ENCODE measurements around the gene MED27. TPM values are rescaled to one million over a fixed set of nuclear protein-coding genes. Genes with fewer than 3 reads are reported as not detected.

MED27 gene
- total RNA-seq, 2 experiments from 2014 or later = 33.0 to 35.0 TPM

DNA sequence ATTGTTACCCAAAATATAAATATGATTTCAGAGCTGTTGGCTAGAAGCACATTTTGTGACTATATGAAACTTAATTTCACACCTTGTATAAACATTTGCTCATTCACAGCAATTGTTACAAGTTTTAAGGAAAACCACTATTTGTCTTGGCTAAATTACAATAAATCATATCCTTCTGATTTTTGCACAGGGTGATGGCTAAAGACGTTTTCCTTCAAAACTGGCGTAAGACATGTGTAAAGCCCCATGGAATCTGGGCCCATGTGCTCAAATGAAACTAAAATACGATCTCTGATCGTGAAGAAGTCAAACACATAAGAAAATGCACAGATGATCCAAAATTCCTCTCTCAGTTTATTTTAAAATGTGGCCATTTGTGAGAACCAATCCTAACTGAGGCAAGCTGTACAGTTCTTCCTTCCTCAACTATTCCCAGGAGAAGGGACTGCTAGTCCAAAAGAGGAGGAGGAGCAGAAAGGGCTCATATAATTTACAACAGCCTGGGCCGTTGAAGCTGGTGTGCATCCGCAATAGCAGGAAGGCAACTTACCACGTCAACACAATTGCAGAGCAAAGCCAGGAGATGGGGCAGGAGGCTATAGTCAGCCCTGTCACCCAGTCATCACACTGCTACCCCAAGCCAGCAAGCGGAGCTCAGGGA, 98.4 kb downstream of the MED27 start:
- ChIA-PET POLR2A (no interaction called here), CTCF (no interaction called here)

DNA sequence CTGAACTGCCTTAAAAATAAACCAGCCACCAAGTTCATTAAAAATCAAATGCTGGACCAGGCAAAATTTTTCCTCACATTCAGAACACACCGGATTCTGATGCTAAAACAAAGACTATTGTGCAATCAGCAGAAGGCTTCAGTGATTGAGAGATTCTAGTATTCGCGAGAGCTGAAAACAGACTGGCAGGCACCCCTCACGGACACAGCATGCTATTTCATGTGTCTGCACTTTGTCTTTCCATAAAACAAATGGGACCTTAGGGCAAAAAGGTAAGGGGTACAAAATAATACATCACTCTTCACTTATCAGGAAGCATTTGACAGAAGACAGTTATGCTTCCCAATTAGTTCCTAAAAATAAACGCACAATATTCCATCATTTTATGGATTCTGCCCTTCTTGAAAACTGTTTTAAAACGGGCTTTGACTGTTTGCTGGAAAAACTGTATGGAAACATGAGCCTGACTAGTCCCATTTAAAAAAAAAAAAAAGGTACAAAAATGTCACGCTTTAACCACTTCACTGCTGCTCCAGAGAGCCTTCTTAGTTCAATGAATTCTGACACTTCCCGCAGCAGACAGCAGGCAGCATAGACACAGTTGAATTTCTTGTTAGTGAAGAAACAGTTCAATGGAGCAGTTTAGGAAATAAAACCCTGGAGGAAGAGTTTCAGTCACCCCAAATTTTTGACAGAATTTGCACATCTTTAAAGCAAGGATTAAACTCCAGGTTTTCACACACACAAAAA, 99.2 kb downstream of the MED27 start:
- ChIA-PET CTCF (interaction anchor here (0.7 kb wide), 1 partner anchor 277 kb away, joined by 3 read pairs; no protein-coding TSS in a partner anchor), POLR2A (no interaction called here)

DNA sequence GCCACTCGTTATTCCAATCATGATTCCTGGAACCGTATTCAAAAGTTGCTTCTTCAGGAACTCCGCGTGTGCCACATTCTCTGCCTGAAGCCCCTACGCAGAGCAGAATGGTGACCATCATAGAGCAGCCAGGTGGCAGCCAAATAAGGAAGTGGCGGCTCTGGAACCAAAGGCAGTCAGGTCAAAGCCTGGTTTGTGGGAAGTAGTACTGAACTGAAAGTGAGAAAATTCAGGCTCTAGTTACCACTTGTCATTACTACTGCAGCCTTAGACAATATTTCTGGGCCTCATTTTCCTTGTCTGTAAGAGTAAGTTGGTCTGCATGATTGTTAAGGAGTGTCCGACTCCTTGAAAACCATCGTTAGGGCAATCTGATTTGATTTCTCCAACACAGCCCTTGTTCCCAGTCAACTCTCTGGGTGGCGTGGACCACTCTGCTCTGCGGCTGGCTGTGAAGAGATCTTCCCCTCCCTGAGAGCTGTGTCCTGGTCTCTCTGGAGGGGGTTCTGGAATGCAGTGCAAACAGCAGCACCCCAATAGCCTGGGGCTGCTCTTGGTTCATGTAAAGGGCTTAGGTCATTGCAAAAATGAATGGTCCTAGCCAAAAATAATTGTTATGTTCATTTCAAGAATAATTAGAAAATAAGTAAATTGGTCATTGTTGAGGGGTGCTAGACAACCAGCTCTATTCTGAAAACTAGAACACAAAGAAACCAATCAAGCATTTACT, 102.4 kb downstream of the MED27 start:
- ChIA-PET CTCF (no interaction called here), POLR2A (no interaction called here)

DNA sequence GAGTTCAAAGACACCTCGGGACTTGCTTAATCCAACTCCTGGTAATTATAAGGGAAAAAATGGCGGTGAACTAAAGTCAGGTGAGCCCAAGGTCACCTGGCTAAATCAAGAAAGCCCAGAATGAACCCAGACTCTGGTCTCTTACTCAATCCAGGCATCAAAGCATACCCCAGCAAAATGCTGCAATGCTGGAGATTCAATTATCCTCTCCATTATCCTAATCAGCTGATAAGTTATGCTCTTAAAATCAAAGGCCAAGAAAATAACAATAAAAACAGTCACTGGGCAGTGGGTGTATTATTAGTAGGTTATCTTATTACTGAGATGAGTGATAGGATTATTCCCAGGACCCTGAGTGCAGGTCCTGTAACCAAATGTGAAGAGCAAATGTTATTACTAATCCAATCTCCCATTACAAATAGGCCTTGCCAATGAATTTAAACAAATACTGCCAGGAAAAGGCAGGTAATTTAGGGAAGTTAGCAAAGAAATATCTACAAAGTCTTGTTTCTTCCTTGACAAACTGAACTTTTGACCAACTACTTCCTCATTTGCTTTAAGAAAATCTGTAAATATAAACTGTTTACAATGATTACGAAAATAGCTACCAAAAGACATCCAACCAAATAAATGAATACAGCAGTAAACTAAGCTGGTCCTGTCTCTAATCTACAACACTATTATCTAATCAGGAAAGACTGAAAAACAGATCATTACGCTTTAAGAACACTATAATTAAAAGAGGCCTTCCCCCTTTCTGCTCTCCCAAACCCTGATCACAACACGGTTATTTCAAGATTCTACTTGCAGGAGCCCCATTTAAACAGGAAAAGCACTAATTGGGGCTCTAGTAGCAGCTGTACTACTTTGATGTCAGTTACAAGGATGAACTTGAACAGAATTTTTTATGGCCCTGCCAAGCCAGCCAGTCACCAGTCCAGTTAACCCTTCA, 103.2 kb downstream of the MED27 start:
- ChIA-PET CTCF (no interaction called here), POLR2A (no interaction called here)

DNA sequence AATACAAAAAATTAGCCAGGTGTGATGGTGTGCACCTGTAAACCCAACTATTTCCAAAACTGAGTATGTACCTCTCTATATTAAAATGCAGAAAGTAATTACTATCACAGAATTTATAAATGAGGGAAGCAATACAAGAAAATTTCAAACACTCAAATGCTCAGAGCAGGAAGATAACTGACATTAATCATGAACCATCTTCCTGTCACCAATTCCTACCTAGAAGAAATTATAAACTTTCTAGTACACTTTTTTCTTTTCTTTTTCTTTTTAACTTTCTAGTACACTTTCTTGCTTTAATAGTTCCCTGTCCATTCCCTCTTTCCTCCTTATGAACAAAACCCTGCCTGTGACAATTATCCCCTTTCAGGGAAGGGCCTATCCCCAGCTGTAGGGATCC, 106.8 kb downstream of the MED27 start:
- ChIA-PET POLR2A (no interaction called here), CTCF (no interaction called here)

DNA sequence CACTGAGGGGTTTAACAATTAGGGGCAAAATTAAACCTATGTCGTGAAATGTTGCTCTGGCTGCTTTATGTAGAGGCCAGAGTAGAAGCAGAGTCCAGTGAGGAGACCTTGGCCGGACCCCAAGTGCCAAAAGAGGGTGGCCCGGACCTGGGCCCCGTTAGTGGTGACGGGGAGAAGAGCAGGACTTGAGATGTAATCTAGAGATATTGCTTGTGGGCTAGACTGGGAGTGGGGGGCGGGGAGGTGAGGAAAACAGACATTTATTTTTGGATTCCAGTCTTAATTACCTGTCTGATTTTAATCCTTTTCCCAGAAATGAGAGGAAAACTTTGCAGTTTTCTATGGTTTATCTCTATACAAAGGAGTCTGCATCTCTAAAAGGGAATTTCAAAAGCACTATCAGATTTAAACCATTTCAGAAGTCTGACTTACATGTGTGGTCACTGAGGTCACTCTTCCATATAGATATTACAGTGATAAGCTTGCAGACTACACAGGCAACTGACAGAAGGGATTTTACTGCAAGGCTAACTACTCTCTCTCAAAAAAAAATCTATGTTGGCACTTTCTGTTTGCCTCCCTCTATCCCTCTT, 108.1 kb downstream of the MED27 start:
- CTCF ChIA-PET = no interaction called here
- POLR2A ChIA-PET = no interaction called here

DNA sequence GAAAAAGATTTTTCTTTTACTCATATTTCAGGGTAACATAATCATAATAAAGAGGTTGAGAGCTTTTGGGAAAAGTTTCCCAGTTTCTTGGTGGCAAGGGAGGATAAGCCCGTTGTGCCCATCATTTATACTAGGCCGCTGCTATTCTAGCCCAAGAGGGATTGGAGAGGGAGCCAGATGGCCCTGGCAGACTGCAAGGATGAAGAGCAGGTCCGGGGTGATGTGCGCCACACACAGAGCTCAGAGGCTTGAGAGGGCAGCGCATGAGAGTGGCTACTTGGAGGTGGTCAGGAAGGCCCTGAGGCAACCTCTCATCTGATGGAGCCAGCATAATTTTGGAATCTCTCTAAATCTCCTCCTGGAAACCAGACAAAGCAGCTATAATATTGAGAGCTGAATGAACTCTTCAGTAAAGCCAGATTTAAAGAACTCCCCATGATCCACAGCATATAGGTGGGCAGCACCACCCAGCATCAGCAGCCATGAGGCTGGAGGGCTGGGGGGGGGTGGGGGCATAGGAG, 110.1 kb downstream of the MED27 start:
- CTCF ChIA-PET = no interaction called here
- POLR2A ChIA-PET = no interaction called here

DNA sequence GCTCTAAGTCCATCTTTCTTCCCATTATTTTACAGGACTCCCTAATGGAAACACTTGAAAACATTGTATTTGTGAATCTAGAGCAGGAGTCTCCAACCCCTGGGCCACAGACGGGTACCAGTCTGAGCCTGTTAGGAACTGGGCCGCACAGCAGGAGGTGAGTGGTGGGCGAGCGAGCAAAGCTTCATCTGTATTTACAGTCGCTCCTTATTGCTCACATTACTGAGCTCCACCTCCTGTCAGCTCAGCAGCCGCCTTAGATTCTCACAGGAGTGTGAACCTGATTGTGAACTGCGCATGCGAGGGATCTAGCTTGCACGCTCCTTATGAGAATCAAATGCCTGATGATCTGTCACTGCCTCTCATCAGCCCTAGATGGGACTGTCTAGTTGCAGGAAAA, 111.0 kb downstream of the MED27 start:
- ChIA-PET POLR2A (no interaction called here), CTCF (no interaction called here)

DNA sequence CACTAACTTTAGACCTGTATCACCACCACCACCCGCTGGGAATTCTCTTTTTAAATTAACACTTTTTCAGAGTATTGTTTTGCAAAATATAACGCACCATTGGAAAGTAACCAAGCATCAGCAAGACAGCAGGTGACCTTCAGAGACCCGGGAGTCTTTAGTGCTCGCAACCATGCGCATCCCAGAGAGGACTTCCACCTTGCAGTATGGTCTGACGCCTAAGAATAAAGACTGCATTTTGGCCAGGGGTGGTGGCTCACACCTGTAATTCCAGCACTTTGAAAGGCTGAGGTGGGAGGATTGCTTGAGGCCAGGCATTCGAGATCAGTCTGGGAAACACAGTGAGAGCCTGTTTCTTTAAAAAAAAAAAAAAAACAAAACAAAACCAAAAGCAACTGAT, 113.8 kb downstream of the MED27 start:
- CTCF ChIA-PET = no interaction called here
- POLR2A ChIA-PET = no interaction called here

DNA sequence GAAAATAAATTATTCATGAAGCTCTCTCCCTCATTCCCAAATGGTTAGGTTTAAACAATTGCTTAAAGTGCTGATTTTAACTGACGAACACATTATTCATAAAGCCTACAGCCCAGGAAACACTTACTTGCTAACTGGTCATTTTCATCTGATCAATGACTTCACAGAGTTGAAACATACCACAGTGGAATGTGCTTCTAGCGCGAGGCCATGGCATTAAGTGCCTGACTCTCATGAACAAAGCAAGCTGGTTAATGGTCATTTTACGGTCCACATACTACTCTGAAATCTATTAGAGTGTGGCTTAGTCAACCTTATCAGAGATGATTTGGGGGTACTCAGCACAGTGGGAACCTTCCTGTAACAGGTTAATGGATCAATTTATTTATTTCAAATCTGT, 114.6 kb downstream of the MED27 start:
- ChIA-PET POLR2A (no interaction called here), CTCF (no interaction called here)

DNA sequence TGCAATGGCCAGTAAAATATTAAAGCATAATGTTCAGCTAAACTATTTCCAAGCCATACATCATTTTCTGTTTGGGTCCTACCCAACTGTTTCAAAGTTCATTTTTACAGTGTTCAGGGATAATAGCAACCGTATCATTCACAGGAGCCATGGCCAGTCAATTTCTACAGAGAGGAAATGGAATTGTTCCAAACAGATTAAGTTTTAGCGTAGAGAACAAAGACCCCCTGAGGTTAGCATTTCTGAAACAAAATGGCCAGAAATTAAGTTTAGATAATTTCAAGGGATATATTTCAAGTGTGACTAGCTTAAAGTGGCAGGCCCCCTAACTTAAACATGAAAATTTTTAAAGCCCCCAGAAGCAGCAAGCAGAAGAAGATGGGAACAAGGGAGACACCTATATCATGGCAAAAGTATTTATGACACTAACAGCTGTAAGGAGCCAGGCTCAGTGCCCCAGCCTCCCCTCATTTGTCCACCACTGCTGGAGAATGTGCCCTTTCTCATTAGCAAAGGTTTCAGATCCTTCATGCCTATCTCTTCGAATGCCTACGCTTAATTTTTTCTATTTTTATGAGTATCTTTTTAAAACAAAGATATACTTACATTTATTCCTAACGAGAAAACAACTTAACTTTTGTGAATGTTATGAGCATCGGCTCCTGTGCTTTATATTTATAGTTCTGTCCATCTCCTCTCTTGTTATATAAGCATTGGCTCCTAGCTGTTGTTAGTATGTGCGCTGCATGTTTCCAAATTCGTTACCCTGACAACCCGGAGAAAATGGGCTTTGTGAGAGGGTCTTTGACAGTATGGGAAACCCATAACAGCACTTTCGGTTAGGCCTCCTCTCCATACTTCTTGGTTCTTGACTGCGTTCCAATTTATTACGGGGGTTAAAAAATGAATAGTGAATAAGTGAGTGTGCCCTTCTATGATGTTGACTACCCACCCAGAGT, 116.3 kb downstream of the MED27 start:
- CTCF ChIA-PET = no interaction called here

DNA sequence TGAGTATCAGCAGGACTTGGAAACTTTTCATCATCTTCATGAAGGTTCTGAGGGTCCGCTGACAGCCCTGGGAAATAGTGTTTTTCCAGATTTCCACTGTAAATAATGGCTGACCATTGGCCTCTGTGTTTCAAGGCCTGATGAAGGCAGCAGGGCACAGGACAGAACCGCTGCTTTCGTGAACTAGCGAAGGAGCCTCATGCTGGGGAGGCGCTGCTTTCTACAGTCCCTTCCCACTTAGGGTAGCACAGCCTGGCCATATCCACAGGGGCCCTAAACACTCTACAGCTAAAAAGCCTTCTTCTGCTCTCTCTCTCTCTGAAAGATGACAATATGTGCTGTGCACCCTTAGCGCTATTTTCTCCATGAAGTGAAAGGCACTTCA, 118.2 kb downstream of the MED27 start:
- ChIA-PET POLR2A (no interaction called here), CTCF (no interaction called here)

More for the DNA sequence above, 116.3 kb downstream of the MED27 start:
- POLR2A ChIA-PET = no interaction called here

DNA sequence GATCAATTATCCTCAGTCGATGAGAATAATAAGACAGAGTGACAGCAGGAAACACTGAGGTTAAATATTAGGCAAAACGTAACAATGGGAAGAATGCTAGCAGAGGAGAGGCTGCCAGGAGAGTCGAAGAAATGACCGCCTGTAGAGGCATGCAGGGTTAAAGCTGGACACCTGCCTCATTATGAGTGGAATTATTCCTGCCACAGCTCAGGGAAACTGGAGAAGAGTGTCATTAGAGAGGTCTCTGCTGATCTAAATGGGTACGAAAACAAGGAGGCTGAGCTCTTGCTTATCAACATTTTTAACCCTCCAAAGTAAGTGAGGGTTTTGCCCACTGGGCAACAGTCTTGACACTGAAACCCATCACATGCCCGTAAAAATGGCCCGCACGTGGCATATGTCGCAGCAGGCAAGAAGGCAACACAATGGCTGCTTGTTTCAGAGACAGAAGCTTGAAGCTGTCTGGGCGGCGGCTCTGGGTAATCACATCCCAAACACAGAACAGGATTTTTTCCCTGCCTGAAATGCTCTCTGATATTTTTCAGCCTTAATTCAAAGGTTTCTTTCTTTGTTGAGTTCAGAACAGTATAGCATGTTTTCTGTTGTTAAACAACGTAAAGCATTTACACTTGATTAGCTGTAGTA, 118.7 kb downstream of the MED27 start:
- CTCF ChIA-PET = no interaction called here
- POLR2A ChIA-PET = no interaction called here

DNA sequence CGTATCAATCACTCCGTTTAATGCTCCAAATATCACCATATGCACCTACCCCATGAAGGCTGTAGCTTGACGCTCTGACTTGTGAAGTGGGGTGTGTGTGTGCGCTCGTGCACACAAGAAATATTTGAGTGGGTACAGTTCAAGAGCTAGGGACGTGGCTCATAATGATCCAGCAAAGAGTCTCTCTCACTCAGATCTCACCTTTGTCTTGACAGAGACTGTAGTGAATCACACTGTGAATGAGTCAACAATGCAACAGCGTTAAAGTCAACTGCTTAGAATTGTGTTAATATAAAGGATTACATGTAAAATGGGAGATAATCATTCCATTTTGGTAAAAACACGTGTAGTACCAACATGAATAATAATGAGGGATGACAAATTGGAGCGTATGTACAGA, 119.4 kb downstream of the MED27 start:
- CTCF ChIA-PET = no interaction called here

DNA sequence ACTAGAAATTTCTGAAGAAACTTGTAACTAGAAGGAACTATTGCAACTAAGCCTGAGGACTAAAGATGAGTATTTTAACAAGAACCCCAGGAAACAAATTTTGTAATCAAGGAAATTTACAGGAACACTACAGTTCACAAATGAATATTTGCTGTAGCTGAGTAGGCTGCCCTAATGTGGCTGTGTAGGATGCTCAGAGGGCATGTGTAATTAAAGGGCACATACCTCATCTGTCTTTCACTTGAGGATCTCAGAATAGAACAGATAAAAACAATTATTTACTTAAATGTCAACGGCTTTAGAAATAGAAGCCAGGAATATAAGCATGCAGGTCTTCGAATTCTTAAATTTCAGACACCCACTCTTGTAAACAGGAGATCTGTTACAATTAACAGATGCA, 119.8 kb downstream of the MED27 start:
- CTCF ChIA-PET = no interaction called here
- POLR2A ChIA-PET = no interaction called here

More for the DNA sequence above, 119.4 kb downstream of the MED27 start:
- POLR2A ChIA-PET = no interaction called here

DNA sequence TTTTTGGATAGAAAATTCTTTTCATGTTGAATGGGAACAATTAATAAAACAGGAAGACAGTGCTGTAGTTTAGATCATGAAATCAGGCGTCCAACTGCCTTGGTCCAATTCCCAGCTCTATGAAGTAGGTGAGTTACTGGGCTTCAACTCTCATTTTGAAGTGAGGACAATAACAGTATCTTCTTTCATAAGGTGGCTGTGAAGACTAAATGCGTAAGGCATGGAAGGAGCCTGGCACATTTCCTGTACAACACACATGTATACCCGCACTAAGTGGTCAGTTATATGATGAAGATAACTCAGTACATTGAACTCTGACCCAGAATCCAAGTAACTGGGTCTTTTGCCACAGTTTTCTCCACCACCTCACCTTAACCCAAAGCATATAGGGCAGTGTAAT, 120.6 kb downstream of the MED27 start:
- CTCF ChIA-PET = no interaction called here
- POLR2A ChIA-PET = no interaction called here

DNA sequence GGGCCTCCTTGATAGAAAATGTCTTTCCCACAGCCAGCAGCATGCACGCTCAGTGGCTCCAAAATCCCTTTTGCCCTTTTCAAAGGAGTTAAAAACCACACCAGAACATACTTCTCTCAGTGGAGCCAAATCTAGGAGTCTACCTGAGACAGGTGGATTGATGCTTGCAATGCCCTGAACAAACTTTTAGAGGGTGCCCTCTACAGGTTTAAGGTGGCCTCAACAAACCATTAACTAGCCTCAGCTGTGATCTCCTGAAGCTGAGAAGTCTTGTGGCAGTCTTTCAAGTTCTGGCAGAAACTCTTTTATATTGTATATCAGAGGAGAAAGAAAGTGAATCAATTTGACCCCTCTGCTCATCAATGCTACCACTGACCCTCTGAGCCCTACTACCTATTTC, 125.4 kb downstream of the MED27 start:
- ChIA-PET CTCF (no interaction called here), POLR2A (no interaction called here)

DNA sequence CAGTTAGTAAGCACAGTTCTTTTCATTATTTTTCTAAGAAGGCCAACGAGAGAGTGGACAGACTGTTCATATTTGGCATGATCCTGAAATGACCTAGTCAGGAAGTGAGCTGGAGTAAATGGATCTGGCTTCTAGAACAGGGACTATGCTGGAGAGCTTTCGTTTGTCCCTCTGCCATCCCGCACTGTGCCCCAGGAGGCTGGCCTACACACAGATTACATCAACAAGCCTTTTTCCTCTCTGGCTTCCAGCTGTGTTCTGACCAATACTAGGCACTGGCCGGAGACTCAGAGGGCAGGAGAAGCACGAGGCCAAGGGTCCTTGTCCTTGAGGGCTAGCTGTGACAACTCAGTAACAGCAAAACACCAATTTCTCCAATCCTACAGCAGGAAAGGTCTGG, 127.8 kb downstream of the MED27 start:
- POLR2A ChIA-PET = no interaction called here
- CTCF ChIA-PET = no interaction called here
